ENCODE measurements around the gene CHDH.

The CHDH gene, protein sequence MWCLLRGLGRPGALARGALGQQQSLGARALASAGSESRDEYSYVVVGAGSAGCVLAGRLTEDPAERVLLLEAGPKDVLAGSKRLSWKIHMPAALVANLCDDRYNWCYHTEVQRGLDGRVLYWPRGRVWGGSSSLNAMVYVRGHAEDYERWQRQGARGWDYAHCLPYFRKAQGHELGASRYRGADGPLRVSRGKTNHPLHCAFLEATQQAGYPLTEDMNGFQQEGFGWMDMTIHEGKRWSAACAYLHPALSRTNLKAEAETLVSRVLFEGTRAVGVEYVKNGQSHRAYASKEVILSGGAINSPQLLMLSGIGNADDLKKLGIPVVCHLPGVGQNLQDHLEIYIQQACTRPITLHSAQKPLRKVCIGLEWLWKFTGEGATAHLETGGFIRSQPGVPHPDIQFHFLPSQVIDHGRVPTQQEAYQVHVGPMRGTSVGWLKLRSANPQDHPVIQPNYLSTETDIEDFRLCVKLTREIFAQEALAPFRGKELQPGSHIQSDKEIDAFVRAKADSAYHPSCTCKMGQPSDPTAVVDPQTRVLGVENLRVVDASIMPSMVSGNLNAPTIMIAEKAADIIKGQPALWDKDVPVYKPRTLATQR

DNA sequence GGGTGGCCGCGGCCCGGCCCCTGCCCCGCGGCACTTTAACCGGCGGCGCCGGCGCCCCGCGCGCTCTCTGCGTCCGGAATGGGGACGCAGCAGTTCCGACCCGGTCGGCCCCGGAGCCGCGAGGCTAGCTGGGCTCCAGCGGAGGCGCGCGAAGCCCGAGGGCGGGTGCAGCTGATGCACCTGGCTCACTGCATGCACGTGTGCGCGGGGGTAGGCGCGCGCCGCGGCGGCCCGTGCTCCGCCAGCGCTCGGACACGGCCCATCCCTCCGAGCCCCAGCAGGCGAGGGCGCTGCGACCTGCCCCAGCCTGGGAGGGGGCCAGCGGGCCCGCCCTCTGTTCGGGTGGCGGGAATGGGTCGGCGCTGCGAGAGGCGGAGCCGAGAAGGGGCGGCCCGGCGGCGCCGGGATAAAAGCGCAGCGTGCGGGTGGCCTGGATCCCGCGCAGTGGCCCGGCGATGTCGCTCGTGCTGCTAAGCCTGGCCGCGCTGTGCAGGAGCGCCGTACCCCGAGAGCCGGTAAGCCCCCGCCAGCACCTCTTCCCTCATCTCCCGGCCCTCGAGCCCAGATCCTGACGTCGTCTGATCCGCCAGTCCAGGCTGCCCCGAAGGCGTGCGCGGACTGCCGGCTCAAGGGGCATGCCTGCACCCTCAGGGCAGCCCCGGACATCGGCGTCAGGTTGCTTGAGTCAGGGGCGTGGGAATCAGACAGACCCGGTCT is at the start of gene CHDH, which contains the start of gene IL17RB:
CHDH (minus strand) TSS at position 286 of the 717 bp plus-strand sequence. CDS start 22,411 bp downstream, outside the sequence.
IL17RB (plus strand) TSS at position 435 of the 717 bp plus-strand sequence; CDS start at position 456, 21 bp downstream.
- DNase-seq (ENCODE audit: low spot score), result no peak

DNA sequence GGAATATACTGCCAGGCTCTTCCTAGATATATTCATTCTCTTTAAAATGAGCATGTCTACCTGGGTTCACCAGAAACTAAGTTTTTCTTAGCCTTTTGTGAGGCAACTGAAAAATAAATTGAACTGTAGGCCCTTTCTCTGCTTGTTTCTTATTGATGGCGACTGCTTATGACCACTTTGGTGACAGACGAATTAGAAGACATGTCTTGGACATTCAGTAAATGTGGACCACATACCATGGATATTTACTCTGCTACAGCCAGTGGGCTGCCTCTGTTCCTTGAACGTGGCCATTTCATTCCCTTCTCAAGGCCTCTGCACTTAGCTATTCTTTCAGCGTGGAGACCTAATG is 46.0 kb upstream of the CHDH start:
- DNase-seq (ENCODE audit: low spot score), result no peak

DNA sequence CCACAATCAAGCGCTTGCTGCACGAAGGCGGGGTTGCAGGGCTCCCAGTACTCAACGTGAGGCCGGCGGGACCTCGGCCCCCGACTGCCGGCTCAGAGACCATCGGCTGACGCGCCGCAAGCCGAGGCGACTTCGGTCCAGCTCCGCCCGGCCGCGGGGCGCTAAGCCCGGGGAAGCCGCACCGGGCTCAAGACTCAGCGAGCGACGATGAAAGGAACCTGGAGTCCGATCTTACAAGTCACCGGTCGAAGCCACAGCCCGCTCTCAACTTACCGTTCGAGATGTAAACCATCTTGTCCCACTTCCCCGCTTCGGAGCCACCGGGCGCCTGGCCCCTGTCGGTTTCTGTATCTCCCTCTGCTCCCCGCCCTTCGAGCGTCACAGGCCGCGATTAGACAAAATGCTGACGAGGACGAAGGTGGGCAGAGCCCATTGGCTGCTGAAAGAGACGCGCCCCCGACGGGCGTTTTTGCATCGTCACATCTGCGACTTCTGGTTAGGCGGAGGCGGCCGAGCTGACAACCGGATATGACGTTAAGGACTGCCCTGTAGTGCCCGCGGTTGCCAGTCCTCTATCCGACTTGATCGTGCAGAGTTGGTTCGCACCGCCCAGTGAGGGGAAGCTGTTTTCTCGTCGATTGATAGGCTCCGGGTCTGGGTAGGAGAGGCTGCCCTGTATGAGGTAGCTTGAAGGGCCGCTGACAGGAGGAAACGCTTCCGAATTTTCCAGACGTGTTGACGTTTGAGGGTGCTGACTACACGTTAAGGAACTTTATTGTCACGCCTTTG is 45.5 kb upstream of the CHDH start, which contains the start of gene SELENOK:
SELENOK (minus strand) TSS at position 363 of the 789 bp plus-strand sequence.
- peak; percentile 99 for DNase-seq (ENCODE audit: low spot score)

DNA sequence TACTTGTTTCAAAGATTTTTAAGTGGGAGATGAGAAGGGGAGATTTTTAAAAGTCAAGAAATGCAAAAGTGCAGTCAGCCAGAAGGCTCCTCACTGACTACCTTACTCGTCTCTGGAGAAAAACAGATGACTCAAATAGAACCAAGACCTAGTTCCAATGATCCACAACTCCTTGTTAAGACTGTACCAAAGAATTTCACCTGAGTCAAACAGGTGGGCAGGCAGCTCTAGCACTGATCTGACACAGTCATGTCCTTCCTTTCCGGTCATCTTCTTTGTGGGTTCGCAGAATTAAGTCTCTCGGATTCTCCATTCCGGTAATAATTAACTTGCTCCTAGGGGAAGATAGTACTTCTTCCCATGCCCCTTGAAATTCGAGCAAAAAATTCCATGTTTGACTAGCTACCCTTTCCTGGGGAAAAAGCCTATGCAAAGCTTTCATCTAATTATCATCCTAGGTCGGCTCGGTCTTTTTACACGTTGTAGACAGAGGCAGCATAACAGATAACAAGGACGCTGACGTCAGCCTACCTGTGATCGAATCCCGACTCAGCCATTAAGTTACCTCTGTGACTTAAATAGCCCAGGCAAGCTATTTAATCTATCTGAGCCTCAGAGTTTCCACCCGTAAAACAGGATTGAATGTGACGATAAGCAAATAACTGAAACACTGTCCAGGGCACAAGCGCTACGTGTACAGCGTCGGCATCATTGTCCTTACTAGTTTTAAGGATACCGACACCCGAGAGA is 44.7 kb upstream of the CHDH start:
- DNase-seq (ENCODE audit: low spot score), result peak; percentile 84

DNA sequence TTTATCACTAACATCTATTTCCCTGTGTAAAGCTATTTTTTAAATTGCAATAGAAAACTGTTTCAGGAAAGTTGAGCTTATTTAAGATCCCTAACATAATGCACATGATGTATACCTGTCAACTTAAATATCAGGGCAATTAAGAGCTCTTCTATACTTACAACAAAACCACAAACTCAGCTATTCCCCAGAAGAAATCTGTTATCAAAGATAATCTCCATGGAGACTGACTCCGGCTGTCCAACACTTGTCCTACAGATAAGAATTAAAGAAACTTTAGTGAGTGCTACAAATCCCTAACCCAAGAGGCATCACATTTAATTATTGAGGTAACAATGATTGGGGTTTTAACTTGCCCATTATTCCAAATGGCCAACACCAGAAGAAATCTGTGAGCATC is 42.0 kb upstream of the CHDH start:
- peak; percentile 44 for DNase-seq (ENCODE audit: low spot score)

DNA sequence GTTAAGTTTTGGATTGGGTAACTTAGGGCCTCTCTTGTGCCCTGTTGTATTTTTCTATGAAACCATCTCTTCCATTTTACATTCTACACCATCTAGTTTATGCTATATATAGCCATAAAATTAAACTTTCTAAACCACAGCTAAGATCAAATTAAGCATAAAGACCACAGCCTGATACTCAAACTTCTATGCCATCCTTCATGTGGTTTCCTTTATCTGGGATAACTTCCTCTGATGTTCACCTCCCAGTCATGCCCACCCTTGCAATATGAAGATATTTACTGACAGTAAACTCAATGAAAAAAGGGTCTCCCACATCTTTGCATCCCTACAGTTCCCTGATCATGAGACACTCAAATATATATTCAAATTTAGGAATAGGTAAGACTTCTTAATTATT is 41.2 kb upstream of the CHDH start:
- DNase-seq (ENCODE audit: low spot score), result no peak

DNA sequence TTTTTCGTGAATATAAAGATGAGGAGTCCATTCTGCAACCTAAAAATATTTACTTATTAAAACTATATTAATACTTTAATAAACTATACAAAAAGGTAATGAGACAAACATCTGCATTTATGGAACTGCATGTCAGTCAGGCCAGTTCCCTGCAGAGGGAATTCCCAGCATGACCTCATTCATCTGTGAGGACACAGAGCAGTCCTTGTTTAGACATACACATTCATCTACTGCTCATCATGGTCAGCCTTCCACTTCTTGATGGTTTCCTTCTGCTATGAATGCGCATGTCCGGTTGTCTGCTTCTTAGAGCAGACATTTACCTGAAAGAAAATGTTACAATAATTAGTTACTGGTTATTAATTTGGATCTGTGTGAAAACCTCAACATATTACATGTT is 39.0 kb upstream of the CHDH start:
- DNase-seq (ENCODE audit: low spot score), result no peak

DNA sequence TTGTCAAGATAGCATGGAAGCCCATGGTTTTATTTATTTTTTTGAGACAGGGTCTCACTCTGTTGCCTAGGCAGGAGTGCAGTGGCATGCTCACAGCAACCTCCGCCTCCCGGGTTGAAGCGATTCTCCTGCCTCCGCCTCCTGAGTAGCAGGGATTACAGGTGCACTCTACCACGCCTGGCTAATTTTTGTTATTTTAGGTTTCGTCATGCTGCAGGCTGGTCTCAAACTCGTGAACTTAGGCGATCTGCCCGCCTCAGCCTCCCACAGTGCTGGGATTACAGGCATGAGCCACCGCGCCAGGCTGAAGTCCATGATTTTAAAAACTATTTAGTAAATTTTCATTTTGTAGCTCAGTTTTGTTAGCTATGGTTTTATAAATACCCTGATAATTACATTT is 38.4 kb upstream of the CHDH start:
- DNase-seq (ENCODE audit: low spot score), result no peak

DNA sequence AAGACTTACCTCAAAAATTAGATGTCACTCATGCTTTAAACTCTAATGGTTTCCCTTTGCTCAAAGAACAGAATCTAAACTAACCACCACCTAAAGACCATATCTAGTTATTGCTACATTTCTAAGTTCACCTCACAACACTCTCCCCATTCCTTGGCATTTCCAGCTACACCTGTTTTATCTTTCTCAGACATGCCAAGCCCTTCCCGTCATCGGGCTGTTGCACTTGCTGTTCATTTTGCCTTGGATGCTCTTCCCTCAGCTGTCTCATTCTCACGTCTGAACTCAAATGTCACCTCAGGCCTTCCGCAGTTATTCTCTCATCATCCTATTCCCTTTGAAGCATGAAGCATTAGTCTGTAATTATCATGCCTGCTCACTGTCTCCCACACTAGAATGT is 36.8 kb upstream of the CHDH start:
- no peak for DNase-seq (ENCODE audit: low spot score)

DNA sequence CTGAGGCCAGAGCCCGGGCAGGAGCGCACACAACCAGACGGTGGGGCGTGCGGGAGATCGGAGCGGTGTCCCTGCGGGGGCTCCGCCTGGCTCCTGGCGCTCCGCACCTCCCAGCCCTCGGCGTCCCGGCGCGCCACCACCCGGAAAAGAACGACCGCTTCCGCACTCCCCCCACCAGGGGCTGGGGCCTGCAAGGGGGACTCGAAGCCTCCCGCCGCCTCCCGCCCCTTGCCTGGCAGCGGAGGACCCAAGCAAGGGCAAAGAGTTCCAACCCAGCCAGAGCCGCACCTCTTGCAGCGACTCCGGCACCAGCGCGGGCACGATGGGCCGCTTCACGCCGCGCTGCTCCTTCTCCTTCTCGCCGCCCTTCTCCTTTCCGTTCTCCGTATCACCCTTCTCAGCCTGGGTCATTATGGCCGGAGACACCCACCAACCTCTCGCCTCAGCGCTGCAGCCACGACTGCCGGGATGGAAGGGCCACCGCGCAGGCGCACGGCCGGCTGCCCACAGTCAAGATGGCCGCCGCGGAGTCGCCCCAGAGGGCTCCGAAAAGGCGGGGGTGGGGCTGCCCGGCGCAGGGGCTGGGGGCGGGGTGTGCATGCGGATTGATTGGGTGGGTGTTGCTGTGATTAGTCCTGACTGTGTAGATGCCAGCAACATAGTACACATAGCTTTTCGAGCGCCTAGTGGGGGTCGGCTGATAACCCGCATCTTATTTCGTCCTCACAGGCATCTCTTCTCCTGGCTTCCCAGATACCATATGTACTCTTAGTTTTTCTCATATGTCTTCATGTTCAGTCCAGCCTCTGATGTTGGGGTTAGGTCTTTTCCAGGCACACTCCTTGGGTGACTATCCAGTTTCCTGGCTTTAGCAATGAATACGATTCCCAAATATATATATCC is 35.7 kb upstream of the CHDH start, which contains the start of gene ACTR8:
ACTR8 (minus strand) TSS at position 462 of the 903 bp plus-strand sequence; CDS start at position 411, 51 bp downstream.
- peak; percentile 79 for DNase-seq (ENCODE audit: low spot score)

DNA sequence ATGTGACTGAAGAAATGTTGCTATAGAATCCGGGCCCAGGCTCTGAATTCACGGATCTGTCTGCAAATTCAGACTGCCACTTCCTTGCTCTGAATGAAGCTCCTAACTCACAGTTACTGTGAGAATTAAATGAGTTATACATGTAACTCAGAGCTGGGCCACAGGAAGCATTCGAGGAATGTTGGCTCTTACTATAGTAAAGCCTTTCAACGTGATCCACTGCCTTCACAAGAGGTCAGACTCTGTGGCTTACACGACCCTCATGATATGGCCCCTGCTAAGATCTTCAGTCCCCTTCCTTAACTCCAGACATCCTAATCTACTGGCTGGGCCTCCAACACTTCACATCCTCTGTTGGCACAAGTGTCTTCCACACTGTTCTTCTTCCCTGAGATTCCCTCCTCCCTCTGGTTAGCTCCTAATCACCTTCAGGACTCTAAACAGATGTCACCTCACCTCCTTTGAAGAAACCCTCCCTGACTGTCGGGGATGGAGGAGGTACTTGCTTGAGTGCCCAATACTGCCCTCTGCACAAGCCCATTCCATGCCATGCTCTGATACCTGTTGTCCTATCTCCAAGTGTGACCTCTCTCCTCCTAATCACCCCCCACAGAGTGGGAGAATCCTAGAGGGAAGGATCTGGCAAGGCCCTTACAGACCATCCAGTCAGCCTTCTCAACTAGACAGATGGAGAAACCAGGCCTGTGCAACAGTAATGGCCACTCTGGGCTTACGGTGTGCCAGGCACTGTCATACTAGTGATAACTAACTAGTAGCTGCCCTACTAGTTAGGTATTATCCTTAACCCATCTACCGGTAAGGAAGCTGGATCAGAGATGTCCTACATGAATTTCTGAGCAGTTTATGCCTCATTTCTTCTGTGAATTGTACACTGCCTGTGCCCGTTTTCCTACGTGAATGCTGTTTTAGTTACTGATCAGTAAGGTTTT is 34.5 kb upstream of the CHDH start:
- no peak for DNase-seq (ENCODE audit: low spot score)

DNA sequence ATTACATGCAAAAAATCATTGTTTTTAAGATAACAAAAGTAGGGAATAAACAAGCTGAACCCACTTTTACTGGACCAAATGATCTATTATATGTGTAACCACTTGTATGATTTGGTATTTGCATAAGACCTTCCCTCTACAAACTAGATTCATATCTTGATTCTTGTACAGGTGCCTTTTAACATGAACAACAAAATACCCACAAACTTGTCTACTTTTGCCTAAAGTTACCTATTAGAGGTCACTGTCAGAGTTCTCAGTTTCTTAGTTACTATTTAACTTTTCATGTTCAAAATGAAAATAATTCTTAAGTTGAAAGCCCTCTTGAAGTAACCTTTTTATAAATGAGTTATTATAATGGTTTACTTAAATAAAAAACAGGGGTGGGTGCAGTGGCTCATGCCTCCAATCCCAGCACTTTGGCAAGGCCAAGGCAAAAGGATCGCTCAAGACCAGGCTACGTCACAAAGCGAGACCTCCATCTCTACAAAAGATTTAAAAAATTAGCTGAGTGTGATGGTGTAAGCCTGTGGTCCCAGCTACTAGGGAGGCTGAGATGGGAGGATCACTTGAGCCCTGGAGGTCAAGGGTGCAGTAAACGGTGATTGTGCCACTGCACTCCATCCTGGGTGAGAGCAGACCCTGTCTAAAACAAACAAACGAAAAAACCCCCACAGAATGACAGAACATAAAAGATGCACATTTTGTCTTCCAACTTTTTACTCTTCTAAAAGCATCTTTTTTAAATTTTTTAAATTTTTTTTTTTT is 19.7 kb upstream of the CHDH start:
- DNase-seq (ENCODE audit: low spot score), result no peak

DNA sequence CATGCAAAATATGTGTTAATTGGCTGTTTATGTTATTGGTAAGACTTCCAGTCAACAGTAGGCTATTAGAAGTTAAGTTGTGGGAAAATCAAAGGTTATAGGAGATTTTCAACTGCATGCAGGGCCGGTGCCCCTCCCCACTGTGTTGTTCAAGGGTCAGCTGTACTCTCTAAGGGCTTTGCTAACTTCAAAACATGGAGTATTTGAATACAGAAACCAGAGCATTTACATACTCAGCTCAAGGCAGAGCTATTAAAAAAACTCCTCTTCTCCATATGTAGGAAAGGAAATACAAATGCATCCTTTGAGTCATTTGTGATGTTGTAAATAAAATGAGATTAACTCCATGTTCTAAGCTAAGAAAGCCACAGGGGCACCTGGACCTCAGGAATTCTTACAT is 16.9 kb upstream of the CHDH start:
- no peak for DNase-seq (ENCODE audit: low spot score)

DNA sequence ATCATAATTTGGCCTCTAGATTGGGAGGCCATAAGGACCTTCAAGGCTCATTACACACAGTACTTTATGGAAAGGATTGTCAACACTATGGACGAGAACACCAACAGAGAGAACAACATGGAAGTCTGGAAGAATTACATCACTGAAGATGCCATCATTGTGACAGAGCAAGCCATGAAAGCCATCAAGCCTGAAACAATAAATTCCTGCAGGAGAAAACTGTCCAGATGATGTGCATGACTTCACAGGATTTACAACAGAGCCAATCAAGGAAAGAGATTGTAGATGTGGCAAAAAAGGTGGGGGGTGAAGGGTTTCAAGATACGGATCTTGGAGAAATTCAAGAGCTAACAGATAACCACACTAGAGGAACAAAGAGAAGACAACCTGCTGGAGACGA is 16.0 kb upstream of the CHDH start:
- no peak for DNase-seq (ENCODE audit: low spot score)

DNA sequence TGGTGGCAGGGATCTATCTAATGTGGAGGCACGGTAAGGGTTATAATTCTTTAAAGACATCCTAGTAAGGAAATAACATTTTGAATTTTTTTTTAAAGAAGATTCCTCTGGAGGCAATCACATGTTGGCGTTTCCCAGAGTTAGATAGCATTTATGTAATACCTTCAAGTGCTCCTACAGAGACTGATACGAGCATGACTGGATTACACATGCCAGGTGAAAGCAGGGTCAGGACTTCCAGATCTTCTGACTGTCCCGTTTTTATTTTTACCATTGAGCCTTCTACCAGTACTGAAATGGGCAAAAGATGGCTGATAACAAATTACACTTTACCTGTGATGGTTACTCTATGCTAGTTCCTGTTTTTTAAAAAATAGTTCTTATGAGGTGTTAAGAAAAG is 14.0 kb upstream of the CHDH start:
- no peak for DNase-seq (ENCODE audit: low spot score)

DNA sequence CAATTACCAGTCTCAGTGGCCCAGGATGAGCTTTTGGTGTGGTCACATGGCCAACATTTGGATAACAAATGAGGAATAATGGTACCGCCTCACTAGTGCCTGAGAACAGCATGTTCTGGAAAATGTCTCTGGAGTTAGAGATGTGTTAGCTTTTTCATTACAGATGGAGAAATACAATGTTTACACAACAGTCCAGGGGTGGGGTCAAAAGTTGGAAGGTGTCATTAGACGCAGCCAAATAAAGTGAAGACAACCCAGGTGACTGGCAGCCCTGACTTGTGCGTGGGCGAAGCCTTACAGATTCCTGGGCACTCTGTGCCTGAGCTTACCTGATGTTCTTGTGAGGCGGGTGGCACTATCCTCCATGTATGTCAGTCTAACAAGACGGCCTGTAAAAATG is 13.0 kb upstream of the CHDH start:
- no peak for DNase-seq (ENCODE audit: low spot score)

DNA sequence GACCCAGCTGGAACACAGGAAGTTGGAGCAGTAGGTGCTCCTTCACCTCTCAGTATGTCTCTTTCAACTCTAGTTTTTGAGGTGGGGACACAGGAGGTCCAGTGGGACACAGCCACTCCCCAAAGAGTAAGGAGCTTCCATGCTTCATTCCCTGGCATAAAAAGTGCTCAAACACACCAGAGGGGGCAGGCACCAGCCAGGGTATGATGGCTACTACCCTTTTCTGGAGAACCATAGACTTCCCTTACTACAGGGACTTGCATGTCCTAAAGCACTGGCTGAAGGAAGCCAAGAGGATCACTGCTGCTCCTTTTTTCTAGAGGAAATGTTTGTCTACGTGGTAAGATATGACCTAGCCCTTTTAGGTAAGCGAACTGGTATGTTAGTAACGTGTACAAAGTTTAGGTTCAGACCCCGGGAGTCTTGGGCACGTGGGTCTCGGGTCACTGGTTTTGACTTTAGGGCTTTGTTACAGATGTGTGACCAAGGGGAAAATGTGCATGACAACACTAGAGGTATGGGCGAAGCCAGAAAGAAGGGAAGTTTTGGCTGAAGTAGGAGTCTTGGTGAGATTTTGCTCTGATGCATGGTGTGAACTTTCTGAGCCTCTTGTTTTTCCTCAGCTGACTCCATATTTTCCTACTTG is 12.0 kb upstream of the CHDH start:
- no peak for DNase-seq (ENCODE audit: low spot score)

DNA sequence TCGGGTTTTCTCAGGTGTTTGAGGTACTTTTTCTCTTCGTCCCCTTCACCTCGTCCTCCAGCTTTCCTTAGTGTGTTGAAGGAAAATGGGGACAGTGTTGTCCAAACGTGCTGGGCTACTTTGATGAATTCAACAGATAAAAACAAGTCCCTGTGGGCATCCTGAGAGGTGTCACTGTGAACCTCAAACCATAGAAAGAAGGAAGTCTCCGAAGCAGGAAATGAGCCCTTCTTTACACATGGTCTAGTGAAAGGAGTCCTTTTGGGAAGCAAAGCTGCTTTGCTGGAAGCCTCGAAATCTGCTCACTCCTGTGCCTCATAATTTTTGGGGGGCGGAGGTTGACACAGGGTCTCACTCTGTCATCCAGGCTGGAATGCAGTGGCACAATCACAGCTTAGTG is 10.7 kb upstream of the CHDH start:
- no peak for DNase-seq (ENCODE audit: low spot score)

Measured in hematopoietic multipotent progenitor cell treated with erythropoietin and hydrocortisone succinate and interleukin-3 and kit ligand, for 17 days (in vitro differentiated cells).